WTC11 (cell line): ENCODE results near the gene ARG1. TPM values are rescaled to one million over a fixed set of nuclear protein-coding genes. Genes with fewer than 3 reads are reported as not detected.
"Not testable (repeated sequence)": the region's sequence is repeated elsewhere in the genome, so short reads cannot be mapped to it uniquely, and the experiment has no call there.

Experiments used
- ATAC-seq: fragments of 200-7000 bp; cut with Tn5 transposase; 2 replicates; pipeline ENCODE4 v1.10.0; 2021; ENCODE audit warnings: mild to moderate bottlenecking, moderate library complexity
- CTCF ChIA-PET: fragments of 300-600 bp; sonication (Branson Sonifier 250); formaldehyde crosslinking; loops from one replicate; lab custom pipeline; 2021; ENCODE audit warnings: antibody characterized with exemption; lab: Charles Lee
- POLR2A ChIA-PET: fragments of 350-600 bp; sonication (Branson Sonifier 250); formaldehyde crosslinking; loops from one replicate; lab custom pipeline; 2021; ENCODE audit warnings: antibody characterized with exemption; lab: Charles Lee
- DNase-seq: peaks from one replicate; pipeline ENCODE4 v3.0.0; 2021; ENCODE audit warnings: low spot score
- H3K27ac Mint-ChIP-seq: 2 replicates; pipeline ENCODE4 v1.8.0; 2021; ENCODE audit warnings: mixed read lengths
- H3K27me3 Mint-ChIP-seq: 2 replicates; pipeline ENCODE4 v1.8.0; 2021; ENCODE audit warnings: low read depth, mild to moderate bottlenecking, moderate library complexity, mixed read lengths
- H3K36me3 Mint-ChIP-seq: 2 replicates; pipeline ENCODE4 v1.8.0; 2021; ENCODE audit warnings: mixed read lengths
- H3K4me1 Mint-ChIP-seq: 2 replicates; pipeline ENCODE4 v1.8.0; 2022; ENCODE audit warnings: mixed read lengths
- H3K4me3 Mint-ChIP-seq: 2 replicates; pipeline ENCODE4 v1.8.0; 2021; ENCODE audit warnings: mild to moderate bottlenecking, moderate library complexity, mixed read lengths
- H3K9me3 Mint-ChIP-seq: 2 replicates; pipeline ENCODE4 v1.8.0; 2021; ENCODE audit warnings: mixed read lengths
- GRHL2 ChIP-seq: fragments of 250-450 bp; sonication (Bioruptor Pico); IDR thresholded peaks from 2 replicates; pipeline ENCODE4 v1.8.0; 2022; ENCODE audit warnings: mild to moderate bottlenecking, moderate library complexity; ENCODE audit not compliant: insufficient replicate concordance, severe bottlenecking
- HMGA2 ChIP-seq: fragments of 250-450 bp; sonication (Bioruptor Pico); IDR thresholded peaks from 2 replicates; pipeline ENCODE4 v1.4.0; 2021; ENCODE audit warnings: mild to moderate bottlenecking, moderate library complexity
- IRF1 ChIP-seq: sonication (generic); formaldehyde crosslinking; IDR thresholded peaks from 2 replicates; pipeline ENCODE4 v1.8.0; 2023; ENCODE audit warnings: missing genetic modification reagents
- JUN ChIP-seq: sonication (generic); formaldehyde crosslinking; IDR thresholded peaks from 2 replicates; pipeline ENCODE4 v1.8.0; 2023; ENCODE audit warnings: mild to moderate bottlenecking, missing genetic modification reagents
- KAT7 ChIP-seq: sonication (generic); formaldehyde crosslinking; IDR thresholded peaks from 2 replicates; pipeline ENCODE4 v1.8.1; 2023; ENCODE audit warnings: missing genetic modification reagents, mild to moderate bottlenecking, borderline replicate concordance
- MLX ChIP-seq: sonication (generic); formaldehyde crosslinking; IDR thresholded peaks from 2 replicates; pipeline ENCODE4 v1.8.1; 2023; ENCODE audit warnings: mild to moderate bottlenecking, missing genetic modification reagents, moderate library complexity
- NFATC4 ChIP-seq: fragments of 250-450 bp; sonication (Bioruptor Pico); IDR thresholded peaks from 2 replicates; pipeline ENCODE4 v1.9.0; 2021; ENCODE audit warnings: mild to moderate bottlenecking
- NR3C1 ChIP-seq: sonication (generic); formaldehyde crosslinking; conservative IDR thresholded peaks from 2 replicates; pipeline ENCODE4 v1.8.1; 2023; ENCODE audit warnings: low read depth, mild to moderate bottlenecking, missing genetic modification reagents
- OVOL2 ChIP-seq: fragments of 250-450 bp; sonication (Bioruptor Pico); IDR thresholded peaks from 2 replicates; pipeline ENCODE4 v1.9.0; 2021; ENCODE audit warnings: mild to moderate bottlenecking, borderline replicate concordance
- PRRX2 ChIP-seq: fragments of 250-450 bp; sonication (Bioruptor Pico); IDR thresholded peaks from 2 replicates; pipeline ENCODE4 v1.8.0; 2021; ENCODE audit warnings: mild to moderate bottlenecking
- SMAD3 ChIP-seq: sonication (generic); formaldehyde crosslinking; IDR thresholded peaks from 2 replicates; pipeline ENCODE4 v1.8.0; 2022; ENCODE audit warnings: missing genetic modification reagents, mild to moderate bottlenecking, borderline replicate concordance
- TEAD4 ChIP-seq: sonication (generic); formaldehyde crosslinking; IDR thresholded peaks from 2 replicates; pipeline ENCODE4 v1.8.0; 2022; ENCODE audit warnings: mild to moderate bottlenecking, missing genetic modification reagents
- ZNF416 ChIP-seq: fragments of 250-450 bp; sonication (Bioruptor Pico); IDR thresholded peaks from 2 replicates; pipeline ENCODE4 v1.9.0; 2021; ENCODE audit warnings: mild to moderate bottlenecking, inconsistent platforms
- ZSCAN18 ChIP-seq: fragments of 250-450 bp; sonication (Bioruptor Pico); IDR thresholded peaks from 2 replicates; pipeline ENCODE4 v2.1.2; 2022; ENCODE audit warnings: mild to moderate bottlenecking, moderate library complexity
- total RNA-seq: library from RNA; stranded (reverse); gene quantifications from 3 replicates; pipeline ENCODE4 v1.2.3, GENCODE V29; 2021
- TF ChIP-seq, protein P1 (sequence below): fragments of 250-450 bp; sonication (Bioruptor Pico); IDR thresholded peaks from 2 replicates; pipeline ENCODE4 v1.9.0; 2021; ENCODE audit warnings: mild to moderate bottlenecking
- TF ChIP-seq, protein P2 (sequence below): sonication (generic); formaldehyde crosslinking; IDR thresholded peaks from 2 replicates; pipeline ENCODE4 v1.8.1; 2022; ENCODE audit warnings: missing genetic modification reagents, borderline replicate concordance
- TF ChIP-seq, protein P3 (sequence below): sonication (generic); formaldehyde crosslinking; IDR thresholded peaks from 2 replicates; pipeline ENCODE4 v1.8.0; 2023; ENCODE audit warnings: missing genetic modification reagents, mild to moderate bottlenecking, borderline replicate concordance
- TF ChIP-seq, protein P4 (sequence below): sonication (generic); formaldehyde crosslinking; IDR thresholded peaks from 2 replicates; pipeline ENCODE4 v1.8.1; 2023; ENCODE audit warnings: mild to moderate bottlenecking, missing genetic modification reagents, borderline replicate concordance
- TF ChIP-seq, protein P5 (sequence below): sonication (generic); formaldehyde crosslinking; conservative IDR thresholded peaks from 2 replicates; pipeline ENCODE4 v1.8.1; 2022; ENCODE audit warnings: mild to moderate bottlenecking, missing genetic modification reagents

The ARG1 gene
- total RNA-seq, 1 experiment from 2014 or later: 0.15 TPM

- ChIA-PET POLR2A (no interaction called here), CTCF (interaction anchor here (1.5 to 4.4 kb wide), 5 partner anchors 13 to 349 kb away, joined by 6 to 26 read pairs (median 13); partner anchors contain the start of gene MED23)
- ATAC-seq (no peak), DNase-seq (no peak)
- Mint-ChIP-seq H3K27ac (no peak overlapping the region), H3K4me3 (no peak overlapping the region), H3K27me3 (peaks cover 15% of the 10 kb centered on the region), H3K36me3 (peaks cover 18% of the 10 kb centered on the region), H3K4me1 (peaks cover 20% of the 10 kb centered on the region), H3K9me3 (peaks cover 31% of the 10 kb centered on the region)
- no peak for TF ChIP-seq HMGA2
- TF ChIP-seq, protein P1, sequence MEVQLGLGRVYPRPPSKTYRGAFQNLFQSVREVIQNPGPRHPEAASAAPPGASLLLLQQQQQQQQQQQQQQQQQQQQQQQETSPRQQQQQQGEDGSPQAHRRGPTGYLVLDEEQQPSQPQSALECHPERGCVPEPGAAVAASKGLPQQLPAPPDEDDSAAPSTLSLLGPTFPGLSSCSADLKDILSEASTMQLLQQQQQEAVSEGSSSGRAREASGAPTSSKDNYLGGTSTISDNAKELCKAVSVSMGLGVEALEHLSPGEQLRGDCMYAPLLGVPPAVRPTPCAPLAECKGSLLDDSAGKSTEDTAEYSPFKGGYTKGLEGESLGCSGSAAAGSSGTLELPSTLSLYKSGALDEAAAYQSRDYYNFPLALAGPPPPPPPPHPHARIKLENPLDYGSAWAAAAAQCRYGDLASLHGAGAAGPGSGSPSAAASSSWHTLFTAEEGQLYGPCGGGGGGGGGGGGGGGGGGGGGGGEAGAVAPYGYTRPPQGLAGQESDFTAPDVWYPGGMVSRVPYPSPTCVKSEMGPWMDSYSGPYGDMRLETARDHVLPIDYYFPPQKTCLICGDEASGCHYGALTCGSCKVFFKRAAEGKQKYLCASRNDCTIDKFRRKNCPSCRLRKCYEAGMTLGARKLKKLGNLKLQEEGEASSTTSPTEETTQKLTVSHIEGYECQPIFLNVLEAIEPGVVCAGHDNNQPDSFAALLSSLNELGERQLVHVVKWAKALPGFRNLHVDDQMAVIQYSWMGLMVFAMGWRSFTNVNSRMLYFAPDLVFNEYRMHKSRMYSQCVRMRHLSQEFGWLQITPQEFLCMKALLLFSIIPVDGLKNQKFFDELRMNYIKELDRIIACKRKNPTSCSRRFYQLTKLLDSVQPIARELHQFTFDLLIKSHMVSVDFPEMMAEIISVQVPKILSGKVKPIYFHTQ (CRISPR knock-in tag): no peak
- TF ChIP-seq JUN (CRISPR knock-in tag): no peak
- no peak for TF ChIP-seq KAT7 (CRISPR knock-in tag)
- TF ChIP-seq GRHL2: no peak
- TF ChIP-seq, protein P2, sequence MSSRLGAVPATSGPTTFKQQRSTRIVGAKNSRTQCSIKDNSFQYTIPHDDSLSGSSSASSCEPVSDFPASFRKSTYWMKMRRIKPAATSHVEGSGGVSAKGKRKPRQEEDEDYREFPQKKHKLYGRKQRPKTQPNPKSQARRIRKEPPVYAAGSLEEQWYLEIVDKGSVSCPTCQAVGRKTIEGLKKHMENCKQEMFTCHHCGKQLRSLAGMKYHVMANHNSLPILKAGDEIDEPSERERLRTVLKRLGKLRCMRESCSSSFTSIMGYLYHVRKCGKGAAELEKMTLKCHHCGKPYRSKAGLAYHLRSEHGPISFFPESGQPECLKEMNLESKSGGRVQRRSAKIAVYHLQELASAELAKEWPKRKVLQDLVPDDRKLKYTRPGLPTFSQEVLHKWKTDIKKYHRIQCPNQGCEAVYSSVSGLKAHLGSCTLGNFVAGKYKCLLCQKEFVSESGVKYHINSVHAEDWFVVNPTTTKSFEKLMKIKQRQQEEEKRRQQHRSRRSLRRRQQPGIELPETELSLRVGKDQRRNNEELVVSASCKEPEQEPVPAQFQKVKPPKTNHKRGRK (CRISPR knock-in tag): no peak
- no peak for TF ChIP-seq NFATC4 (CRISPR knock-in tag)
- TF ChIP-seq OVOL2 (CRISPR knock-in tag): no peak
- no peak for TF ChIP-seq IRF1 (CRISPR knock-in tag)
- no peak for TF ChIP-seq PRRX2 (CRISPR knock-in tag)
- no peak for TF ChIP-seq SMAD3 (CRISPR knock-in tag)
- TF ChIP-seq TEAD4 (CRISPR knock-in tag): no peak
- TF ChIP-seq, protein P3, sequence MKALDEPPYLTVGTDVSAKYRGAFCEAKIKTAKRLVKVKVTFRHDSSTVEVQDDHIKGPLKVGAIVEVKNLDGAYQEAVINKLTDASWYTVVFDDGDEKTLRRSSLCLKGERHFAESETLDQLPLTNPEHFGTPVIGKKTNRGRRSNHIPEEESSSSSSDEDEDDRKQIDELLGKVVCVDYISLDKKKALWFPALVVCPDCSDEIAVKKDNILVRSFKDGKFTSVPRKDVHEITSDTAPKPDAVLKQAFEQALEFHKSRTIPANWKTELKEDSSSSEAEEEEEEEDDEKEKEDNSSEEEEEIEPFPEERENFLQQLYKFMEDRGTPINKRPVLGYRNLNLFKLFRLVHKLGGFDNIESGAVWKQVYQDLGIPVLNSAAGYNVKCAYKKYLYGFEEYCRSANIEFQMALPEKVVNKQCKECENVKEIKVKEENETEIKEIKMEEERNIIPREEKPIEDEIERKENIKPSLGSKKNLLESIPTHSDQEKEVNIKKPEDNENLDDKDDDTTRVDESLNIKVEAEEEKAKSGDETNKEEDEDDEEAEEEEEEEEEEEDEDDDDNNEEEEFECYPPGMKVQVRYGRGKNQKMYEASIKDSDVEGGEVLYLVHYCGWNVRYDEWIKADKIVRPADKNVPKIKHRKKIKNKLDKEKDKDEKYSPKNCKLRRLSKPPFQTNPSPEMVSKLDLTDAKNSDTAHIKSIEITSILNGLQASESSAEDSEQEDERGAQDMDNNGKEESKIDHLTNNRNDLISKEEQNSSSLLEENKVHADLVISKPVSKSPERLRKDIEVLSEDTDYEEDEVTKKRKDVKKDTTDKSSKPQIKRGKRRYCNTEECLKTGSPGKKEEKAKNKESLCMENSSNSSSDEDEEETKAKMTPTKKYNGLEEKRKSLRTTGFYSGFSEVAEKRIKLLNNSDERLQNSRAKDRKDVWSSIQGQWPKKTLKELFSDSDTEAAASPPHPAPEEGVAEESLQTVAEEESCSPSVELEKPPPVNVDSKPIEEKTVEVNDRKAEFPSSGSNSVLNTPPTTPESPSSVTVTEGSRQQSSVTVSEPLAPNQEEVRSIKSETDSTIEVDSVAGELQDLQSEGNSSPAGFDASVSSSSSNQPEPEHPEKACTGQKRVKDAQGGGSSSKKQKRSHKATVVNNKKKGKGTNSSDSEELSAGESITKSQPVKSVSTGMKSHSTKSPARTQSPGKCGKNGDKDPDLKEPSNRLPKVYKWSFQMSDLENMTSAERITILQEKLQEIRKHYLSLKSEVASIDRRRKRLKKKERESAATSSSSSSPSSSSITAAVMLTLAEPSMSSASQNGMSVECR (CRISPR knock-in tag): no peak
- TF ChIP-seq ZNF416 (CRISPR knock-in tag): no peak
- TF ChIP-seq, protein P4, sequence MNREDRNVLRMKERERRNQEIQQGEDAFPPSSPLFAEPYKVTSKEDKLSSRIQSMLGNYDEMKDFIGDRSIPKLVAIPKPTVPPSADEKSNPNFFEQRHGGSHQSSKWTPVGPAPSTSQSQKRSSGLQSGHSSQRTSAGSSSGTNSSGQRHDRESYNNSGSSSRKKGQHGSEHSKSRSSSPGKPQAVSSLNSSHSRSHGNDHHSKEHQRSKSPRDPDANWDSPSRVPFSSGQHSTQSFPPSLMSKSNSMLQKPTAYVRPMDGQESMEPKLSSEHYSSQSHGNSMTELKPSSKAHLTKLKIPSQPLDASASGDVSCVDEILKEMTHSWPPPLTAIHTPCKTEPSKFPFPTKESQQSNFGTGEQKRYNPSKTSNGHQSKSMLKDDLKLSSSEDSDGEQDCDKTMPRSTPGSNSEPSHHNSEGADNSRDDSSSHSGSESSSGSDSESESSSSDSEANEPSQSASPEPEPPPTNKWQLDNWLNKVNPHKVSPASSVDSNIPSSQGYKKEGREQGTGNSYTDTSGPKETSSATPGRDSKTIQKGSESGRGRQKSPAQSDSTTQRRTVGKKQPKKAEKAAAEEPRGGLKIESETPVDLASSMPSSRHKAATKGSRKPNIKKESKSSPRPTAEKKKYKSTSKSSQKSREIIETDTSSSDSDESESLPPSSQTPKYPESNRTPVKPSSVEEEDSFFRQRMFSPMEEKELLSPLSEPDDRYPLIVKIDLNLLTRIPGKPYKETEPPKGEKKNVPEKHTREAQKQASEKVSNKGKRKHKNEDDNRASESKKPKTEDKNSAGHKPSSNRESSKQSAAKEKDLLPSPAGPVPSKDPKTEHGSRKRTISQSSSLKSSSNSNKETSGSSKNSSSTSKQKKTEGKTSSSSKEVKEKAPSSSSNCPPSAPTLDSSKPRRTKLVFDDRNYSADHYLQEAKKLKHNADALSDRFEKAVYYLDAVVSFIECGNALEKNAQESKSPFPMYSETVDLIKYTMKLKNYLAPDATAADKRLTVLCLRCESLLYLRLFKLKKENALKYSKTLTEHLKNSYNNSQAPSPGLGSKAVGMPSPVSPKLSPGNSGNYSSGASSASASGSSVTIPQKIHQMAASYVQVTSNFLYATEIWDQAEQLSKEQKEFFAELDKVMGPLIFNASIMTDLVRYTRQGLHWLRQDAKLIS: no peak
- TF ChIP-seq NR3C1 (CRISPR knock-in tag): no peak
- no peak for TF ChIP-seq MLX (CRISPR knock-in tag)
- TF ChIP-seq, protein P5, sequence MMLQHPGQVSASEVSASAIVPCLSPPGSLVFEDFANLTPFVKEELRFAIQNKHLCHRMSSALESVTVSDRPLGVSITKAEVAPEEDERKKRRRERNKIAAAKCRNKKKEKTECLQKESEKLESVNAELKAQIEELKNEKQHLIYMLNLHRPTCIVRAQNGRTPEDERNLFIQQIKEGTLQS: no peak
- no peak for TF ChIP-seq ZSCAN18 (CRISPR knock-in tag)
Observed at GRCh38 chr6:131532580-131533039, 40.4 kb upstream of the ARG1 start.

DNA sequence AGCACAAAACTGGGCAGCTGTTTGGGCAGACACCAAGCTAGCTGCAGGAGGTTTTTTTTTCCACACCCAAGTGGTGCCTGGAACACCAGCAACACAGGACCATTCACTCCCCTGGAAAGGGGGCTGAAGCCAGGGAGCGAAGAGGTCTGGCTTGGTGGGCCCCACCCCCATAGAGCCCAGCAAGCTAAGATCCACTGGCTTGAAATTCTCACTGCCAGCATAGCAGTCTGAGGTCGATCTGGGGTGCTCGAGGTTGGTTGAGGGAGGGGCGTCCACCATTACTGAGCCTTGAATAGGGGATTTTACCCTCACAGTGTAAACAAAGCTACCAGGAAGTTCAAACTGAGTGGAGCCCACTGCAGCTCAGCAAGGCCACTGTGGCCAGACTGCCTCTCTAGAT is 34.4 kb upstream of the ARG1 start:
- not testable (repeated sequence) for H3K27me3 Mint-ChIP-seq

More for the DNA sequence above, 34.4 kb upstream of the ARG1 start:
- CTCF ChIA-PET: interaction anchor here (1.7 kb wide), 1 partner anchor 19 kb away, joined by 4 read pairs; no protein-coding TSS in a partner anchor
- H3K4me3 Mint-ChIP-seq, H3K4me1 Mint-ChIP-seq, H3K36me3 Mint-ChIP-seq, ATAC-seq, POLR2A ChIA-PET, H3K27ac Mint-ChIP-seq, DNase-seq: not testable (repeated sequence)
- peaks cover 14% of the 10 kb centered on the region for H3K9me3 Mint-ChIP-seq
